Glutamatergic neuron (in vitro differentiated cells): ENCODE data around the gene SLC35G6. TPM values are rescaled to one million over a fixed set of nuclear protein-coding genes. Genes with fewer than 3 reads are reported as not detected.

Experiments
- DNase-seq: peaks from one replicate; pipeline ENCODE4 v3.0.0; 2022
- H3K27ac Mint-ChIP-seq: one replicate; pipeline ENCODE4 v1.8.0; 2020; ENCODE audit warnings: mild to moderate bottlenecking, mixed read lengths, inconsistent platforms; ENCODE audit not compliant: unreplicated experiment
- H3K27me3 Mint-ChIP-seq: one replicate; pipeline ENCODE4 v1.8.0; 2020; ENCODE audit warnings: mild to moderate bottlenecking, moderate library complexity, mixed read lengths, inconsistent platforms; ENCODE audit not compliant: unreplicated experiment
- H3K36me3 Mint-ChIP-seq: one replicate; pipeline ENCODE4 v1.8.0; 2020; ENCODE audit warnings: mild to moderate bottlenecking, mixed read lengths, inconsistent platforms; ENCODE audit not compliant: unreplicated experiment
- H3K4me1 Mint-ChIP-seq: one replicate; pipeline ENCODE4 v1.8.0; 2020; ENCODE audit warnings: mild to moderate bottlenecking, low read depth, mixed read lengths, inconsistent platforms; ENCODE audit not compliant: unreplicated experiment
- H3K4me3 Mint-ChIP-seq: one replicate; pipeline ENCODE4 v1.8.0; 2020; ENCODE audit warnings: mild to moderate bottlenecking, mixed read lengths, inconsistent platforms; ENCODE audit not compliant: unreplicated experiment
- H3K9me3 Mint-ChIP-seq: one replicate; pipeline ENCODE4 v1.8.0; 2020; ENCODE audit warnings: mild to moderate bottlenecking, moderate library complexity, mixed read lengths, inconsistent platforms; ENCODE audit not compliant: unreplicated experiment
- total RNA-seq: library from RNA; stranded (reverse); fragmentation: NEBNext Ultra II Directional; extraction: Animal tissue kit (Norgen Biotek cat#: 25700); gene quantifications from one replicate; pipeline ENCODE4 v1.2.1, GENCODE V29; 2021; ENCODE audit not compliant: unreplicated experiment
- TF ChIP-seq, protein P1 (sequence below): fragments of 200-600 bp; sonication (generic); IDR thresholded peaks from one replicate; pipeline ENCODE4 v1.5.0; 2021; ENCODE audit not compliant: partially characterized antibody, unreplicated experiment

Gene SLC35G6
- total RNA-seq, 1 donor from 2014 or later: 0.34 TPM

DNA sequence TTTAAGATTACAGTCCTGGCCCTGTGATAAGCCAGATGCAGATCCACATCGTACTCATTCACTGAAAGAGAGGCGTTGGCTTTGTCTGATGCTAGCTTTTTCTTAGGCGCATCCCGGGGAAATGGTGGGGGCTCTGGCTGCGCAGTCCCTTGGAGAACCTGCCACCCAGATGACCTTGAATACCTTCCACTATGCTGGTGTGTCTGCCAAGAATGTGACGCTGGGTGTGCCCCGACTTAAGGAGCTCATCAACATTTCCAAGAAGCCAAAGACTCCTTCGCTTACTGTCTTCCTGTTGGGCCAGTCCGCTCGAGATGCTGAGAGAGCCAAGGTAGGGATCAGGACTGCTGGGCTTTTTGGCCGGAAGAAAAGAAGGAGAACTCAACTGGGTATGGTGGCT, 26.9 kb downstream of the SLC35G6 start:
- peaks cover 11% of the 10 kb centered on the region for H3K36me3 Mint-ChIP-seq
- TF ChIP-seq, protein P1, sequence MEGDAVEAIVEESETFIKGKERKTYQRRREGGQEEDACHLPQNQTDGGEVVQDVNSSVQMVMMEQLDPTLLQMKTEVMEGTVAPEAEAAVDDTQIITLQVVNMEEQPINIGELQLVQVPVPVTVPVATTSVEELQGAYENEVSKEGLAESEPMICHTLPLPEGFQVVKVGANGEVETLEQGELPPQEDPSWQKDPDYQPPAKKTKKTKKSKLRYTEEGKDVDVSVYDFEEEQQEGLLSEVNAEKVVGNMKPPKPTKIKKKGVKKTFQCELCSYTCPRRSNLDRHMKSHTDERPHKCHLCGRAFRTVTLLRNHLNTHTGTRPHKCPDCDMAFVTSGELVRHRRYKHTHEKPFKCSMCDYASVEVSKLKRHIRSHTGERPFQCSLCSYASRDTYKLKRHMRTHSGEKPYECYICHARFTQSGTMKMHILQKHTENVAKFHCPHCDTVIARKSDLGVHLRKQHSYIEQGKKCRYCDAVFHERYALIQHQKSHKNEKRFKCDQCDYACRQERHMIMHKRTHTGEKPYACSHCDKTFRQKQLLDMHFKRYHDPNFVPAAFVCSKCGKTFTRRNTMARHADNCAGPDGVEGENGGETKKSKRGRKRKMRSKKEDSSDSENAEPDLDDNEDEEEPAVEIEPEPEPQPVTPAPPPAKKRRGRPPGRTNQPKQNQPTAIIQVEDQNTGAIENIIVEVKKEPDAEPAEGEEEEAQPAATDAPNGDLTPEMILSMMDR: no peak
- DNase-seq: no peak
- no peaks in the 10 kb centered on the region for H3K4me1 Mint-ChIP-seq
- no peak overlapping the region for H3K4me3 Mint-ChIP-seq
- peaks cover 2% of the 10 kb centered on the region for H3K27me3 Mint-ChIP-seq
- H3K9me3 Mint-ChIP-seq: peaks cover 8% of the 10 kb centered on the region
- no peak overlapping the region for H3K27ac Mint-ChIP-seq

DNA sequence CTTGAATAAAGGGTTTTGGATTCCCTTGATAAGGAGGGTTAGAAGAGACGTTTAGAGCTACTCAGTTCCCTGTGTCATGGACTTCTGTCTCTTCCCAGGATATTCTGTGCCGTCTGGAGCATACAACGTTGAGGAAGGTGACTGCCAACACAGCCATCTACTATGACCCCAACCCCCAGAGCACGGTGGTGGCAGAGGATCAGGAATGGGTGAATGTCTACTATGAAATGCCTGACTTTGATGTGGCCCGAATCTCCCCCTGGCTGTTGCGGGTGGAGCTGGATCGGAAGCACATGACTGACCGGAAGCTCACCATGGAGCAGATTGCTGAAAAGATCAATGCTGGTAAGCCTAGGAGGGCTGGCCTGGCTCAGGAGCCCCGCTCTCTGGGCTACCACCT, 27.6 kb downstream of the SLC35G6 start:
- Mint-ChIP-seq H3K9me3 (peaks cover 8% of the 10 kb centered on the region), H3K4me3 (no peak overlapping the region), H3K27me3 (peaks cover 2% of the 10 kb centered on the region), H3K36me3 (peaks cover 8% of the 10 kb centered on the region), H3K27ac (no peak overlapping the region), H3K4me1 (no peaks in the 10 kb centered on the region)
- TF ChIP-seq, protein P1: no peak
- no peak for DNase-seq

DNA sequence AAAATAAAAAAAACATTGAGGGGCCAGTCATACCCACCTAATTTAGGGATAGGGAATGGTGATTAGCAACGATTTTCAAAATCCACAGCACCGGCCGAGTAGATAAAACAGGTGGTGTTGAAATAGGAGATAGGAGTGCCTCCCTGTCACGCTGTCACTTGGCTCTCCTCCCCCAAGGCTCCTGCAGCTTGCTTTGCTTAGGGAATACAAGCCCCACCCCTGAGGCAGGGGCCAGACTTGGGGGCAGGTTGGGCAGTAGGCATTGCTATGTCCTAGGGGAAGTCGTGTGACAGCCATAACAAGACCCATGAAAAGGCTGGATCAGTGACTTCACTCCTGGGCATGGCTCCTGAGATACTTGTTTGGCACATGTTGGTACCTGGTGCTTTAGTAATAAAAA, 28.7 kb downstream of the SLC35G6 start:
- Mint-ChIP-seq H3K27ac (no peak overlapping the region), H3K36me3 (peaks cover 5% of the 10 kb centered on the region), H3K4me3 (no peak overlapping the region), H3K4me1 (no peaks in the 10 kb centered on the region), H3K27me3 (peaks cover 2% of the 10 kb centered on the region), H3K9me3 (peaks cover 8% of the 10 kb centered on the region)
- DNase-seq: no peak
- TF ChIP-seq, protein P1: no peak

DNA sequence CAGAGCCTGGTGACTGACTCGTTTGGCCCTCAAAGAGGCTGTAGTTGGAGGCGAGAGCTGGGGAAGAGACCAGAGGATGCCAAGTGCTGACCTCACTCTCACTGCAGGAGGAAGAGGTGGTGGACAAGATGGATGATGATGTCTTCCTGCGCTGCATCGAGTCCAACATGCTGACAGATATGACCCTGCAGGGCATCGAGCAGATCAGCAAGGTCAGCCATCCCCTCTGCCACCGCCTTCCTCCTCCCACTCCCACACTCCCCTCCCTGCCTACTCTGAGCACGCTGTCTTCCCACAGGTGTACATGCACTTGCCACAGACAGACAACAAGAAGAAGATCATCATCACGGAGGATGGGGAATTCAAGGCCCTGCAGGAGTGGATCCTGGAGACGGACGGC, 29.9 kb downstream of the SLC35G6 start:
- Mint-ChIP-seq H3K36me3 (no peaks in the 10 kb centered on the region), H3K4me1 (no peaks in the 10 kb centered on the region), H3K27ac (no peak overlapping the region), H3K9me3 (peaks cover 6% of the 10 kb centered on the region), H3K27me3 (peaks cover 2% of the 10 kb centered on the region), H3K4me3 (no peak overlapping the region)
- TF ChIP-seq, protein P1: no peak
- no peak for DNase-seq

DNA sequence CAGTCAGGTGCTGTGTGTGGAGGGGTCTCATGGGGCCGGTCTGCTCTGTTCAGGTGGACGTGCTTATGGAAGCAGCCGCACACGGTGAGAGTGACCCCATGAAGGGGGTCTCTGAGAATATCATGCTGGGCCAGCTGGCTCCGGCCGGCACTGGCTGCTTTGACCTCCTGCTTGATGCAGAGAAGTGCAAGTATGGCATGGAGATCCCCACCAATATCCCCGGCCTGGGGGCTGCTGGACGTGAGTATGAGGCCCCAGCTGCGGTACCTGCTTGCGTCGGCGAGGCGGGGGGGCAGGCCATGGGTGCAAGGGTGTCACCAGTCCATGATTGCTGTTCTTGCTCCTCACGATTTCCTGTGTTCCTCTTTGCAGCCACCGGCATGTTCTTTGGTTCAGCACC, 30.9 kb downstream of the SLC35G6 start:
- Mint-ChIP-seq H3K27me3 (peaks cover 2% of the 10 kb centered on the region), H3K4me3 (no peak overlapping the region), H3K36me3 (no peaks in the 10 kb centered on the region)

More for the DNA sequence above, 30.9 kb downstream of the SLC35G6 start:
- Mint-ChIP-seq H3K4me1 (no peaks in the 10 kb centered on the region), H3K9me3 (peaks cover 6% of the 10 kb centered on the region), H3K27ac (no peak overlapping the region)
- DNase-seq: no peak
- TF ChIP-seq, protein P1: no peak
